Astrocyte (in vitro differentiated cells and primary cell): ENCODE measurements around the gene LAMA1. TPM values are rescaled to one million over a fixed set of nuclear protein-coding genes. Genes with fewer than 3 reads are reported as not detected.
"Not testable (repeated sequence)": the region's sequence is repeated elsewhere in the genome, so short reads cannot be mapped to it uniquely, and the experiment has no call there.

Source experiments
- DNase-seq: peaks from one replicate; pipeline ENCODE4 v3.0.0-alpha.2; 2010; ENCODE audit warnings: low read depth
- FAIRE-seq: peaks from 2 replicates; lab custom pipeline; 2011; peaks lifted over from hg19 to GRCh38; lab: Jason Lieb, UNC
- H2AFZ ChIP-seq: 2 replicates; pipeline ENCODE4 v1.6.0; 2012; ENCODE audit warnings: low read depth, low read length, inconsistent platforms
- H3K27ac ChIP-seq: 2 replicates; pipeline ENCODE4 v1.5.1; 2011; ENCODE audit warnings: low read depth, low read length, inconsistent platforms
- H3K27me3 ChIP-seq: 2 replicates; pipeline ENCODE4 v1.6.0; 2011; ENCODE audit warnings: low read length, inconsistent platforms; ENCODE audit not compliant: insufficient read depth
- H3K36me3 ChIP-seq: 2 replicates; pipeline ENCODE4 v1.5.1; 2011; ENCODE audit warnings: low read length, inconsistent platforms; ENCODE audit not compliant: insufficient read depth
- H3K4me1 ChIP-seq: 2 replicates; pipeline ENCODE4 v1.5.1; 2011; ENCODE audit warnings: low read length, inconsistent platforms; ENCODE audit not compliant: insufficient read depth
- H3K4me2 ChIP-seq: 2 replicates; pipeline ENCODE4 v1.6.0; 2012; ENCODE audit warnings: low read length, inconsistent platforms
- H3K4me3 ChIP-seq: 2 replicates; pipeline ENCODE4 v1.5.1; 2011; ENCODE audit warnings: low read depth, mild to moderate bottlenecking, low read length, inconsistent platforms; ENCODE audit not compliant: insufficient read depth
- H3K79me2 ChIP-seq: 2 replicates; pipeline ENCODE4 v1.6.0; 2012; ENCODE audit warnings: mild to moderate bottlenecking, low read length, inconsistent platforms; ENCODE audit not compliant: insufficient read depth
- H3K9ac ChIP-seq: 2 replicates; pipeline ENCODE4 v1.6.0; 2012; ENCODE audit warnings: mild to moderate bottlenecking, low read length, inconsistent platforms
- H3K9me3 ChIP-seq: 2 replicates; pipeline ENCODE4 v1.5.1; 2012; ENCODE audit warnings: low read depth, mild to moderate bottlenecking, low read length, inconsistent platforms; ENCODE audit not compliant: insufficient read depth
- H4K20me1 ChIP-seq: 2 replicates; pipeline ENCODE4 v1.6.0; 2012; ENCODE audit warnings: low read length, inconsistent platforms; ENCODE audit not compliant: insufficient read depth
- H3K27ac Mint-ChIP-seq: one replicate; pipeline ENCODE4 v1.8.0; 2021; ENCODE audit warnings: mild to moderate bottlenecking, mixed read lengths; ENCODE audit not compliant: unreplicated experiment
- H3K27me3 Mint-ChIP-seq: one replicate; pipeline ENCODE4 v1.8.0; 2021; ENCODE audit warnings: low read depth, mixed read lengths; ENCODE audit not compliant: unreplicated experiment
- H3K36me3 Mint-ChIP-seq: one replicate; pipeline ENCODE4 v1.8.0; 2021; ENCODE audit warnings: low read depth, mixed read lengths; ENCODE audit not compliant: unreplicated experiment
- H3K4me1 Mint-ChIP-seq: one replicate; pipeline ENCODE4 v1.8.0; 2021; ENCODE audit warnings: low read depth, mixed read lengths; ENCODE audit not compliant: unreplicated experiment
- H3K4me3 Mint-ChIP-seq: one replicate; pipeline ENCODE4 v1.8.0; 2021; ENCODE audit warnings: mild to moderate bottlenecking, moderate library complexity, mixed read lengths; ENCODE audit not compliant: unreplicated experiment
- H3K9me3 Mint-ChIP-seq: one replicate; pipeline ENCODE4 v1.8.0; 2021; ENCODE audit warnings: mild to moderate bottlenecking, mixed read lengths; ENCODE audit not compliant: unreplicated experiment
- CTCF ChIP-seq: IDR thresholded peaks from 2 replicates; pipeline ENCODE4 v1.5.1; 2011; ENCODE audit warnings: low read depth, mild to moderate bottlenecking, inconsistent platforms, low read length, moderate library complexity; ENCODE audit not compliant: insufficient read depth
- EZH2 ChIP-seq: IDR thresholded peaks from 2 replicates; pipeline ENCODE4 v1.6.1; 2012; ENCODE audit warnings: mild to moderate bottlenecking, low read length, inconsistent platforms; ENCODE audit not compliant: insufficient read depth
- total RNA-seq: library from RNA; stranded (reverse); gene quantifications from 2 replicates; pipeline ENCODE4 v1.2.1, GENCODE V29; 2021

LAMA1 gene
- total RNA-seq, 1 donor from 2014 or later, result 17.4 TPM

GRCh38 chr18:6940451-6940850, 177.1 kb downstream of the LAMA1 start:
- Histone ChIP-seq H2AFZ (no peak overlapping the region), H3K4me2 (no peak overlapping the region), H4K20me1 (no peaks in the 10 kb centered on the region), H3K27me3 (no peaks in the 10 kb centered on the region), H3K9ac (no peak overlapping the region), H3K27ac (no peak overlapping the region), H3K79me2 (no peaks in the 10 kb centered on the region), H3K4me3 (no peak overlapping the region), H3K9me3 (no peaks in the 10 kb centered on the region), H3K4me1 (no peaks in the 10 kb centered on the region), H3K36me3 (no peaks in the 10 kb centered on the region)
- no peaks in the 10 kb centered on the region for H3K27me3 Mint-ChIP-seq
- FAIRE-seq (no peak), DNase-seq (no peak)
- no peak overlapping the region for H3K4me3 Mint-ChIP-seq
- TF ChIP-seq EZH2, result no peak
- TF ChIP-seq CTCF, result no peak
- H3K9me3 Mint-ChIP-seq, result no peaks in the 10 kb centered on the region
- no peaks in the 10 kb centered on the region for H3K36me3 Mint-ChIP-seq
- H3K4me1 Mint-ChIP-seq, result no peaks in the 10 kb centered on the region
- H3K27ac Mint-ChIP-seq, result no peak overlapping the region

- H3K9me3 Mint-ChIP-seq, result no peaks in the 10 kb centered on the region
- no peak overlapping the region for H3K9ac ChIP-seq
- no peak overlapping the region for H3K27ac Mint-ChIP-seq
- no peaks in the 10 kb centered on the region for H3K36me3 ChIP-seq
- TF ChIP-seq CTCF (no peak), EZH2 (no peak)
- H2AFZ ChIP-seq, result no peak overlapping the region
- no peaks in the 10 kb centered on the region for H3K4me1 ChIP-seq
- no peak overlapping the region for H3K4me3 Mint-ChIP-seq
- no peaks in the 10 kb centered on the region for H3K27me3 Mint-ChIP-seq
- H3K79me2 ChIP-seq, result no peaks in the 10 kb centered on the region
- no peaks in the 10 kb centered on the region for H3K4me1 Mint-ChIP-seq
- no peak overlapping the region for H3K4me2 ChIP-seq
- no peak overlapping the region for H3K4me3 ChIP-seq
- H3K27me3 ChIP-seq, result no peaks in the 10 kb centered on the region
- H3K9me3 ChIP-seq, result no peaks in the 10 kb centered on the region
- DNase-seq, result no peak
- H3K36me3 Mint-ChIP-seq, result no peaks in the 10 kb centered on the region
- no peak overlapping the region for H3K27ac ChIP-seq
- no peaks in the 10 kb centered on the region for H4K20me1 ChIP-seq
- FAIRE-seq, result no peak
Measured at GRCh38 chr18:6939972-6940371, 177.6 kb downstream of the LAMA1 start.

- not testable (repeated sequence) for H3K9ac ChIP-seq, H3K79me2 ChIP-seq, H3K27me3 ChIP-seq, H2AFZ ChIP-seq, H3K27ac ChIP-seq, H3K27ac Mint-ChIP-seq, H3K9me3 Mint-ChIP-seq, H3K4me2 ChIP-seq, H3K36me3 ChIP-seq, H3K36me3 Mint-ChIP-seq, DNase-seq, H3K4me1 Mint-ChIP-seq, H3K4me3 Mint-ChIP-seq, H3K4me1 ChIP-seq, H3K27me3 Mint-ChIP-seq, H3K4me3 ChIP-seq, FAIRE-seq, H4K20me1 ChIP-seq, H3K9me3 ChIP-seq
Measured at GRCh38 chr18:6938403-6938802, 179.2 kb downstream of the LAMA1 start.
